MG63 (cell line): ENCODE results near the gene FOXO6. TPM values are rescaled to one million over a fixed set of nuclear protein-coding genes. Genes with fewer than 3 reads are reported as not detected.

Source experiments
- DNase-seq: peaks from one replicate; pipeline ENCODE4 v3.0.0-alpha.2; 2020
- H3K27me3 ChIP-seq: fragments of 250-450 bp; sonication (Bioruptor Pico); 2 replicates; pipeline ENCODE4 v1.5.1; 2020; ENCODE audit warnings: mild to moderate bottlenecking, moderate library complexity
- H3K36me3 ChIP-seq: fragments of 250-450 bp; sonication (Bioruptor Pico); 2 replicates; pipeline ENCODE4 v1.5.1; 2020; ENCODE audit warnings: mild to moderate bottlenecking, moderate library complexity
- H3K4me3 ChIP-seq: fragments of 250-450 bp; sonication (Bioruptor Pico); 2 replicates; pipeline ENCODE4 v1.5.1; 2020; ENCODE audit warnings: mild to moderate bottlenecking, moderate library complexity
- H3K9me3 ChIP-seq: fragments of 250-450 bp; sonication (Bioruptor Pico); 2 replicates; pipeline ENCODE4 v1.5.1; 2020; ENCODE audit warnings: mild to moderate bottlenecking, moderate library complexity
- total RNA-seq: library from RNA; depleted of rRNA; stranded (reverse); fragments of >200 nt; shearing (Covaris generic); gene quantifications from 2 replicates; pipeline ENCODE4 v1.2.3, GENCODE V29; 2014; ENCODE audit warnings: low replicate concordance; rRNA removed

Gene FOXO6
- total RNA-seq = not detected in 2 replicates

DNA sequence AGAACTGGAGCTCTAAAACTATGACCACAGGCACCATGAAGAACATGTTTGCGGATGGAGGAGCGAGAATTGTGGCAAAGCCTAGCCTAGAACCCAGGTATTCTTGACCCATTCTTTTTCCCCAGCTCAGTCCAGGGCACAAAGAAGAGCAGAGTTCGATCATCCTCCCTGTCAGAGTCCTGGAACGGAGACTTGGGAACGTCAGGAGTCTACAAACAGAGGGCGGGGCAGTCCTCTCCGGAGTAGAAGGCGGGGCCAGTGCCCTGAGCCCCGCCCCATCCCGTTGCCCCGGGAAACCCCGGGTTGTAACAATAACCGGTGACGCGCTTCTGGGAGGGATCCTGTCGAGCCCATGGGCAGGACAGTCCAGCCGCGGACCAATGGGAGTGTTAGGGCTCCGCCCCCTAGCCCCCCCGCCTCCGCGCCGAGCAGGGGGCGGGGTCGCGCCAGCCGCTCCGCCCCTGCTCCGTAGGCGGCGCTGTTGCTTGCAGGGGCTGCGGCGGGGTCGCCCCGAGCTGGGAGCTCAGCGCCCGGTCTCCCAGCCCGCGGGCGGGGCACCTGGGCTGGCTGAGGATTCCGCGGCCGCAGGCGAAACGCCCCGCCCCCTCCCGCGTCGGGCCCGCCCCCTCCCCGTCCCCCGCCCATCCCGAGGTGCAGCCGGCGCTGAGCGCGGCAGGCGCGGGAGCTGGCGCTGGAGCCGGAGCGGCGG, at the start of gene FOXO6:
Gene FOXO6, plus strand, starts transcription at position 649 of the 709 bp plus-strand sequence.
- Histone ChIP-seq H3K9me3 (no peaks in the 10 kb centered on the region), H3K27me3 (peaks cover 4% of the 10 kb centered on the region; the same call in 1 of the 2 replicates), H3K36me3 (no peaks in the 10 kb centered on the region), H3K4me3 (peak within 1 kb of the TSS; percentile 42)
- peak; percentile 96 for DNase-seq

DNA sequence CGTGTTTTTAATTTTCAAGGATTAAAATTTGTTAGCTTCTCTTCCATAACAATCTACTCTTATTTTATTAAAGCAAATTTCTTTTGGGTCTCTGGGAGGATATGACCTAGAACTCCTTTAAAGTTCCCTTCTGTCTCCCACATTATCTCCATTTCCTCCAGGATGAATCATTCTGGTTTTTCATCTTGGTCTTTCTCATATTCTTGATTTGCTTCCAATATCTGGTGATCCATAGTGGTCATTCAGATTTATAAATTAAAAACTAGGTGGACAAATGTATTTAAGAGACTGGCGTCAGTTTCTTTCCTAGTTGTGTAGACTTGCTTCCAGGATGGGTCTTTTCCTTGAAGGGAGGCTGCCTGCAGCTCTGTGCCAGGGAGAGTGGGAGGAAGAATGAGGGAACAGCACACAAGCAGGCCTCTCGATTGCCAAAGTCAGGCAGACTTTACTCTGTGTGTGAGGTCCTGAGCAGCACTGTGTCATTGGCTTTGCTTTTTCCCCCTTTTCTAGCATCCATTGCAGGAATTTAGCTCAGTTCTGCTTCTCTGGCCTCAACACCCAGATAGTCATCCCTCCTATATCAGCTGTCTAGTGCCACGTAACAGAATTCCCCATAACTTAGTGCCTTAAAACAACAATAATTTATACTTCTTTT, 48.1 kb upstream of the FOXO6 start:
- Histone ChIP-seq H3K27me3 (no peaks in the 10 kb centered on the region), H3K4me3 (no peak overlapping the region), H3K9me3 (no peaks in the 10 kb centered on the region), H3K36me3 (no peaks in the 10 kb centered on the region)
- no peak for DNase-seq

DNA sequence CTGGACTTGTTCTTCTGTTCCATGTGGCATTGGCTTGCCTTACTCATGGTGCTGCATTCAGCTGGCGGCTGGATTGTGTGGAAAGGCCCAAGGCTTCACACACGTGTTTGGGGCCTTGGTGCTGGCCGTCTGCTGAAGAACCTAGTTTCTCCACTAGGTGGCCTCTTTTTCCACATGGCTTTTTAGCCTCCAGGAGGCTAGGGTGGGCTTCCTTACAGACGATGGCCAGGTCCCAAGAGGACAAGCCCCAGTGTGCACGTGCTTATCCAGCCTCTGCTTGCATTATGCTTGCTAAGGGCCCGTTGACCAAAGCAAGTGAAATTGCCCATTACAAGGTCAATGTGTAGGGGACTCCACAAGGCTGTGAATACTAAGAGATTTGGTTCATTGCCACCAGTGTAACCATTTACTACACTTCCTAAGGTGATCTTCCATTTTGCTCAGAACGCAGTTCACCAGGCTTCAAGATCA, 47.5 kb upstream of the FOXO6 start:
- H3K27me3 ChIP-seq = no peaks in the 10 kb centered on the region
- H3K4me3 ChIP-seq = no peak overlapping the region
- H3K9me3 ChIP-seq = no peaks in the 10 kb centered on the region
- DNase-seq = no peak
- H3K36me3 ChIP-seq = no peaks in the 10 kb centered on the region

DNA sequence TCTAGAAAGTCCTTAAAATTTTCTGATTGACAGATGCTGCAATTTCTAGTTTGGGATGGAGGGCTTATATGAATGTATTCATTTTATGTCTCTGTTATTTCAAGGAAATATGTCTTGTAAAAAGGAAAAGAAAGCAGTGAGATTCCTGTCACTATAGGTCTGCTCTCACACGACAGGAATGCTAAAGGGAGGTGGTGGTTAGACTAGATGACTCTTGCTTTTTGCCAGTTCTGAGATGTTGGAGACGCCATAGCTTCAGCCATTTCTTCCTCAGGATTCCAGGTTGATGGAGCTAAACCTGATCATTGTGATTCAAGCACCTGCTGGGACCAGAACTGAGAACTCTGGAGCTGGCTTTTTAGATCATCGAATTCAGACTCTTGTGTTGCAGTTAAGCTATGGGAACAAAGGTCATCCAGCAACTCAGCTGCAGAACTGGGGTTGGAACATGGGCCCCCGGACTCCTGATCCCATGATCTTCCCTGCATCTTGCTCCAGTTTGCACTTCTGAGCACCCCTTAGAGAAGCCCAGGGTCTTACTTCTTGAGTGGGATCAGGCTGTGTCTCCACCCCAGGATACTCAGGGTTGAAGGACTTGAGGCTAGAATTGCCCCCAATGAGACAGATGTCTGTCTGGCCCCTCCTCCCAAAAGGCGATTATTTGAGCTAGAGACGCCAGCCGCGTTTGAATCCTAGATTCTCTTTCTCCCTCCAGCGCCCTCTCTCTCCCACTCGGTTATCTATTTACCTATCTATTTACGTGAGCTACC, 46.7 kb upstream of the FOXO6 start:
- Histone ChIP-seq H3K36me3 (no peaks in the 10 kb centered on the region), H3K9me3 (no peaks in the 10 kb centered on the region), H3K4me3 (no peak overlapping the region), H3K27me3 (no peaks in the 10 kb centered on the region)
- no peak for DNase-seq

DNA sequence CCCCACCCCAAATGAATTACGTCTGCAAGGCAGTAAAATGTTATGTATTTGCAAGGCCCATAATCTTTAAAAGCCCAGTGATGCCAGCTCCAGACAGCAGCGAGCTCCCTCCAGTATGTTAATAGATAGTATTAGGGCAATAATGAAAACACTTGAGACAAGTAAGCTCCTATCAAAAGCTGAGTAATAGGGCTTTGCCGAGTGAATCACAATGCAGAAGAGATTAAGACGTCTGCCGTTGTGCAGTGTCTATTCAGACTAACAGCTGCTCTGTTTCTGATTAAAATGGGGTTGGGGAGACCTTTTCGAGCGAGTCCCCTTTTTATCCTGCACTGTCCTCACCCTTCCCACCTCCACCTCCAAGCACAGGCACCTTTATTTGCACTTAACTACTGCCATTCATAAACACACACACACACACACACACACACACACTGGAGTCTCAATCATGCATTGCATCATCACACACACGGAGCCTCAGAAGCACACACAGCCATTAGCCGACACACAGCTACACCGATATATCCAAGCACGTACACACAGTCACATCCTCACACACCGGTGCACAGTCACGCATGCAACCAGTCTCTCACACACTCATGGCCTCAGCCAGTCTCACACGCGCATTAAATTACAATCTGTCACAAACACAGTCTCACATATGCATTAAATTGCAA, 46.0 kb upstream of the FOXO6 start:
- no peak for DNase-seq
- Histone ChIP-seq H3K27me3 (no peaks in the 10 kb centered on the region), H3K9me3 (no peaks in the 10 kb centered on the region), H3K4me3 (no peak overlapping the region), H3K36me3 (no peaks in the 10 kb centered on the region)

DNA sequence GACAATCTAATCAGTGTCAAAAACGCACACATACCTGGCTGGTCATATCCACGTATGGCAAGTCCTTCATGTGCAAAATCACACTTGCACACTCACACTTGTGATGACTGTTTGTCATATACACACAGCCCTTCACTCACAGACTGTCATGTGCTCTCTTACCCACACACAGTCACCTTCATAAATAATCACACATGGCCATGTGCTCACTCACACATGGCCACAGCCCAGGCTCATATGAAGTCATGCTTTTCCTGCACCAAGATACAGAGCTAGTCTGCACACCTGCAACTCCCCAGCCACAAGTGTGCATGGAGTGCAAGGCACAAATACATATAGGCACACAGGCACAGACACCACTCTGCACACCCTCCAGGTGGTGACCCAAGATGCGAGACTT, 45.4 kb upstream of the FOXO6 start:
- Histone ChIP-seq H3K9me3 (no peaks in the 10 kb centered on the region), H3K27me3 (no peaks in the 10 kb centered on the region), H3K4me3 (no peak overlapping the region), H3K36me3 (no peaks in the 10 kb centered on the region)
- DNase-seq = no peak

DNA sequence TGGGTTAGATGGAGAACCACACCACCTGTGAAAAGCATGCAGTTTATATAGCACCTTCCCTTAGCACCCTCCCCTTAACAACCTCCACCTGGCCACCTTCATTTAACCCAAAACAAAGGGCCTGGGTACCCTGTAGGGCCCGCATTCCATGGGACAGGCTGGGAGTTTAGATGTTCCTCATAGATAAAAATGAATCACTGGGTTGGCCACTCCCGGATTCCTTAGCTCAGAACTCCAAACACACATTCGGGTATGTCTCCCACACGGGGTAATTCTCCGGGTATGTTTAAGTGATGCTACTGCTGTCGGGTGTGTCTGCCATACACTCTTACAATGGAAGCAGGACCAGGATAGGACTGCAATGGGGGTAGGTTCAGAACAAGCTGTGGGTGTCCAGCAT, 43.9 kb upstream of the FOXO6 start:
- no peak overlapping the region for H3K4me3 ChIP-seq
- DNase-seq = no peak
- no peaks in the 10 kb centered on the region for H3K36me3 ChIP-seq
- H3K9me3 ChIP-seq = no peaks in the 10 kb centered on the region
- no peaks in the 10 kb centered on the region for H3K27me3 ChIP-seq

DNA sequence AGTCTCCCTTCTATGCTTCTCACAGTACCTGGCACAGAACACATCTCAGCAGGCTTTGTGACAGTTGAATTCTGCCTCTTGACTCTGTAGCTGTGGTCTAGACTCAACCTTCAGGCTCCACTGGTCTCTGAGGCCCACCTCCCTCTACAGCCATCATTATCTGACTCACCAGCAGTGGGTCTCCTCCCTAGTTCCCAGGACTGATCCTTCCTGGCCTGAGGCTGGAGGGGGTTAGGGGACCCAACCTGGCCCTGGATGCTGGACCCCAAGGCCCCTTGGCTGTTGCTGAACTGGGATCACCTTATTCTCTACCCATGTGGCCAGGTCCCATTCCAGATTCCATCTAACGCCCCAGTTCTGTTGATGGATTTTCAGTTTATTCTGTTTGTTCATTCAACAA, 43.1 kb upstream of the FOXO6 start:
- H3K27me3 ChIP-seq = no peaks in the 10 kb centered on the region

DNA sequence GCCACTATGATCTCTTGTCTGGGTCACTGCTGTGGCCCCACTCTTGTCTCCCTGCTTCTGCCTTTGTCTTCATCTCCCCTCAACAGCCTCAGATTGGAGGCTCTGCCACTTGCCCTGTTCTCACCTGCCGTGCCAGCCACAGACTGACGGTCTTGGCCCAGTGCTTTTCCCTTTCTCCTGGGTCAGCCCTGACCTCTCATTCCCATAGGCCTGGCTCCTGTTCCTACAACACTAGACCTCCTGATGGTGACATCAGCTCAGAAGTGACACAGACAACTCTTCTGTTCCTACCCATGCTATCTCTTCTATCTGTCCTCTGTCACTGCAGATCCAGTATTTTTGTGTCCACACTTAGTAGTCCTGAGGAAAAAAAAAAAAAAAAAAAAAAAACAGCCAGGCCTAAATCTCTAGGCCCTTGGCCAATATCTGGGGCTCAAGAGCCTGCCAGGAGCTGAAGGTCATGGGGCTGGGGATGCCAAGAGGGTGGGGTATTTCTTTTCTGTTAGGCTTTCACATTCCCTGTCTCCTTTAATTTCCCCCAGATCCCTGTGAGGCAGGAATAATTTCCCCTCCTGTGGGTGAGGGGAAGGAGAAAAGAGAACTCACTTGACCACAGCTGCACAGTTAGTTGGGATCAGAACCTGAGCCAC, 42.0 kb upstream of the FOXO6 start:
- no peaks in the 10 kb centered on the region for H3K36me3 ChIP-seq
- no peak overlapping the region for H3K4me3 ChIP-seq
- no peak for DNase-seq
- H3K27me3 ChIP-seq = no peaks in the 10 kb centered on the region
- H3K9me3 ChIP-seq = no peaks in the 10 kb centered on the region

More for the DNA sequence above, 43.1 kb upstream of the FOXO6 start:
- Histone ChIP-seq H3K36me3 (no peaks in the 10 kb centered on the region), H3K4me3 (no peak overlapping the region), H3K9me3 (no peaks in the 10 kb centered on the region)
- no peak for DNase-seq

DNA sequence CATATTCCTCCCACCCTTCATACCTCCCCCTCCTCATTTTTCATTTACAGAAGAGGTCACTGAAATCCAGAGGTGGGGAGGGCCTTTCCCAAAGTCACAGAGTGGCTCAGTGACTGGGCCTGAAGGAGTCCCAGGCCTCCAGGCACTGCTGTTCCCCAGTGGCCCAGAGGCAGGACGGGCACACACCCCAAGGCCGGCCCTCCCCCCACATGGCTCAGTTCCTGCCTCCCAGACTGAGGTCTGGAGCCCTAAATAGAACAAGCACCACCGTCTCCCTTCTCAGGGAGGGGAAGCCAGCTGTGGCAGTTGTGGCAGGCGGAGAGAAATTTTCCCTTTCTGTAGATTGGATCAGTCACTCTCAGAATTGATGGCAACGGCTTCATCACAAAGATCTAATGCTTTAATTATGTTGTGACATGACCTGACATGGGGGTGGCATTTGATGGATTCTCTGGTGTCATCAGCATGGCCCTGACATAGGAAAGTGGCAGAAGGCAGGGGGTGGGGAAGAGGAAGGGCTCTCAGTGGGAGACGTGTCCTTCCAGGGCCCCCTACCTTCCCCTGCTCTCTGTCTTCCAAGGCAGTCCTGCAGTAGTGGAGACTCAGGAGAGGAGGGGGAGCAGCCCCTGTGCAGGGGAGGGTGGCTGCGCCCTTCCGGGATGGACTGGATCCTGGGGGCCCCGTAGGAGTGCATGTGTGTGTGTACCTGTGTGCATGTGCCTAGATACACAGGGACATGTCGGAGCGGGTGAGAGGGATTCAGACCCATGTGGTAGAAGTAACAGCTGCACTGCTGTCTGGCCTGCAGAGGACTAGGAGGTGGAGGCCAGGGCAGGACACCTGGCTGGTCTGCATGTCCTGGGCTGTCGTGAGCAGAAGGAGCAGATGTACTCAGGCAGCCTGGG, 41.2 kb upstream of the FOXO6 start:
- no peak overlapping the region for H3K4me3 ChIP-seq
- no peak for DNase-seq
- no peaks in the 10 kb centered on the region for H3K9me3 ChIP-seq
- H3K36me3 ChIP-seq = no peaks in the 10 kb centered on the region
- H3K27me3 ChIP-seq = no peaks in the 10 kb centered on the region

DNA sequence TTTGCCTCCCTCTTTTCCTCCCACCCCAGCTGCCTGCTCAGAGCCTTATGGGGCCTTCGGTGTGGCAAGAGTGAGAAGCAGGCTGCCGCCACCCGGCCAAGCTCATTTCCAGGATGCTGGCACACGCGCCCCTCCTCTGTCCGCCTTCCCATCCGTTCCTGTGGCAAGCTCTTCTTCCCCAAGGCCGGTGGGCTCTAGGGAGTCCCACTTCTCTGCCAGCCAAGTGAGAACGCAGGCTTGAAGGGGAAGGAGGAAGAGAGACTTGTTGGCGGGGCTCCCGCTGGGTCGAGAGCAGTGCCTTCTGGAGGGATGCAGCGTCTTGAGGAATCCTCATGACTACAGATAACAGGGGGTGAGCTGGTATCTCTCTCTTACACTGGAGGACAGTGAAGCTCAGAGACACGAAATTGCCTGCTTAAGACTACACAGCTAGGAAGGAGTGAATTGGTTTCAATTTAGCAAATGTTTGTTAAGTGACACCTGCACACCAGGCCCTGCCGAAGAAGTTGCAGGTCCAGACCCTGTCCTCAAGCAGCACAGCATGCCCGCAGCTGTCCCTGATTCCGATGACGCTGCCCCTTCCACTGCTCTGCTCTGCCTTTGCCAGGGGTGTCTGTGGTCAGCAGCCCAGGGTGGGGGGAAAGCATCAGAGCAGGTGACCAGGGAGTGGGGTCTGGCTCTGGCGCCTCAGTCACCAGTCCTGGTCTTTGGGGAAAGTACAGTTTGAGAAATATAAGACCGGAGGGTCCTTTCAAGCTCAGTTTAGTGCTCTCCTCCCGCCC, 40.1 kb upstream of the FOXO6 start:
- Histone ChIP-seq H3K36me3 (no peaks in the 10 kb centered on the region), H3K9me3 (no peaks in the 10 kb centered on the region), H3K27me3 (no peaks in the 10 kb centered on the region), H3K4me3 (no peak overlapping the region)
- no peak for DNase-seq

DNA sequence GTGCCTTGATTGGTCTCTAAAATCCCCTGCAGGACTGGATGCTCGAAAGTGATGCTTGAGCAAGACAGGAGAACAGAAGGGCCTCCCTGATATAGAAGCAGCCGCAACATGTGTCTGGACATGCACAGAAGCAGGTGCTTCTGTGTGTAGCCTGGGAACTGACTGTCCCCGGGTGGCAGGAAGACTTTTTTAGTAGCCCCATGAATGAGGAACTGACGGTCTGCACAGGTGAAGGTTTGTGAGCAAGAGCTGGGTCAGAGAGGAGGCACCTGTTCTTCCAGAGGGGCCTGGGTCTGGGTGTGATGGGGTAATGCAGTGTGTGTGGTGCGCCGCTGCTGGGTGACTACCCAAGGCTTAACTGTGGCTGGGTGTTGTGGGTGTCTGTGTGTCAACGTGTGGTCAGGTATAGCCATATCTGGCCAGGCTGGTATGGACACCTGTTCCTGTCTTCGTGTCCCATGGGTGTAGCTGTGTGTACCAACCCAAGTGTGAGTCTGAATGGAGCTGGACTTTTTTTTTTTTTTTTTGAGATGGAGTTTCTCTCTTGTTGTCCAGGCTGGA, 39.1 kb upstream of the FOXO6 start:
- H3K36me3 ChIP-seq = no peaks in the 10 kb centered on the region
- no peaks in the 10 kb centered on the region for H3K27me3 ChIP-seq
- no peaks in the 10 kb centered on the region for H3K9me3 ChIP-seq
- DNase-seq = no peak
- H3K4me3 ChIP-seq = no peak overlapping the region

DNA sequence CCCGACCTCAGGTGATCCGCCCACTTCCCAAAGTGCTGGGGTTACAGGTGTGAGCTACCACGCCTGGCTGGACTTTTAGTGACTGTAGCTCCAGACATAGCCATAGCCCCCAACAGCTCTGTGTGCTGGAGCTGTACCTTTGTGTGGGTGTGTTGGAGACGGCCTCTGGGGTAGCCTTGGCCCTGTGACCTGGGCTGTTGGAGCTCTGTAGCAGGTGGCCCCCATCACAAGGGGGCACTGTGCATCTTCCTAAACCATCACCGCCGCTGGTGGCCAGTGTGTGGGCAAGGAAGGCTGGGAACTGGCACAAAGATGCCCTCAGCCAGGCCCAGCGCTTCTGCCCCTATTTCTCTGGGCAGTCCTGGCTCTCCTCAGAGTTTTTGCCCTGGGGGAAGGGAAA, 38.4 kb upstream of the FOXO6 start:
- Histone ChIP-seq H3K27me3 (no peaks in the 10 kb centered on the region), H3K9me3 (no peaks in the 10 kb centered on the region), H3K36me3 (no peaks in the 10 kb centered on the region), H3K4me3 (no peak overlapping the region)
- peak; percentile 62 for DNase-seq

DNA sequence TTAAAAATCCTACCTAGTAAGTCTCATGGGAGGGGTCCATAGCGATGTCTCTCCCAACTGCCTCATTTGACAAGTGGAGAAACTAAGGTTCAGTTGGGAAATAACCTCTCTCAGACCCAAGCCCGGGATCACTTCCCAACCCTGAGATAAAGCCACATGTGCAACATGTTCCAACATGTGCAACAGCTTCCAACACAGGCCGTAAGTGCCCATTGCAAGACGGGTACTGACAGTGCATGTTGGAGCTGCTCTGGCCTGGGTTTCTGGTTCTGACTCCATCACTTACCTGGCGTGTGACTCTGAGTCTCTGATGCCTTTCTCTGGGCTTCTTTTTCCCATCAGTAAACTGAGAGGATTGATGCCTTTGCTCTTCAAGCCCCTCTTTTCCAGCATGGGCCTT, 38.0 kb upstream of the FOXO6 start:
- no peaks in the 10 kb centered on the region for H3K27me3 ChIP-seq
- H3K9me3 ChIP-seq = no peaks in the 10 kb centered on the region

DNA sequence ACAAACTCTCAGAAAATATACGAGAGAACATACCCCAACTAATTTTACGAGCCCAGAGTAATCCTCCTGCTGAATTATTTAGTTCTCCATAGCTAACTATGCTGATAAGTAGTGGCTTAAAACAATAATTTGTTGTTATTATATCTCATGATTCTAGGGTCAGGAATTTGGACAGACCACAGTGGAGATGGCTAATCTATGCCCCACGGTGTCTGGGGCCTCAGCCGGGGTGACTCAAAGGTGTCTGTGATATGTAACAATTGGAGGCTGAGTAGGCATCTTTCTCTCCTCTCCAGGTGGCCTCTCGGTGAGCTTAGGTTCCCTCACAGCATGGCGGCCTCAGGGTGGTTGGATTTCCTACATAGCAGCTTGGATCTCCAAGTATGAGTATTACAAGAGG, 35.4 kb upstream of the FOXO6 start:
- H3K27me3 ChIP-seq = no peaks in the 10 kb centered on the region
- no peak overlapping the region for H3K4me3 ChIP-seq
- DNase-seq = peak; percentile 25
- no peaks in the 10 kb centered on the region for H3K36me3 ChIP-seq
- H3K9me3 ChIP-seq = no peaks in the 10 kb centered on the region

More for the DNA sequence above, 38.0 kb upstream of the FOXO6 start:
- Histone ChIP-seq H3K36me3 (no peaks in the 10 kb centered on the region), H3K4me3 (no peak overlapping the region)
- DNase-seq = no peak
